Hindlimb muscle (tissue), 1 donor: ENCODE data around the gene CHD9. TPM values are rescaled to one million over a fixed set of nuclear protein-coding genes. Genes with fewer than 3 reads are reported as not detected.
"Not testable (repeated sequence)": the region's sequence is repeated elsewhere in the genome, so short reads cannot be mapped to it uniquely, and the experiment has no call there.

ENCODE experiments used
- DNase-seq: peaks from one replicate; pipeline ENCODE4 v3.0.0-alpha.2; 2013
- polyA plus RNA-seq: library from polyadenylated mRNA; unstranded; fragments of 120-200 nt; gene quantifications from one replicate; pipeline ENCODE4 v1.2.1, GENCODE V29; 2013; ENCODE audit not compliant: insufficient read length

The CHD9 gene
- polyA plus RNA-seq, 1 donor: 45.7 TPM

- no peak for DNase-seq
Observed at GRCh38 chr16:53285236-53285635, 230.4 kb downstream of the CHD9 start.

DNA sequence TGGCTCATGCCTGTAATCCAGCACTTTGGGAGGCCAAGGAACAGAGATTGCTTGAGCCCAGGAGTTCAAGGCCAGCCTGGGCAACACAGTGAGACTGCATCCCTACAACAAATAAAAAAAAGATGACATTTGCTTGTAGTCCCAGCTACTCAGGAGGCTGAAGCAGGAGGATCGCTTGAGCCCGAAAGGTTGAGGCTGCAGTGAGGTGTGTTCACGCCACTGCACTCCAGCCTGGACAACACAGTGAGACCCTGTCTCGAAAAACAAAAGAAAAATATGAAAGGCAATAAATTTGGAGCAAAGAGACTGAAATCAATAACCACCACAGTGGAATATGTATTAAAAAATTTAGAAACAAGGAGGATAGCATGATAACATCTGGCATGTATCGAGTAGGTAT lies 235.7 kb downstream of the CHD9 start:
- DNase-seq: no peak

DNA sequence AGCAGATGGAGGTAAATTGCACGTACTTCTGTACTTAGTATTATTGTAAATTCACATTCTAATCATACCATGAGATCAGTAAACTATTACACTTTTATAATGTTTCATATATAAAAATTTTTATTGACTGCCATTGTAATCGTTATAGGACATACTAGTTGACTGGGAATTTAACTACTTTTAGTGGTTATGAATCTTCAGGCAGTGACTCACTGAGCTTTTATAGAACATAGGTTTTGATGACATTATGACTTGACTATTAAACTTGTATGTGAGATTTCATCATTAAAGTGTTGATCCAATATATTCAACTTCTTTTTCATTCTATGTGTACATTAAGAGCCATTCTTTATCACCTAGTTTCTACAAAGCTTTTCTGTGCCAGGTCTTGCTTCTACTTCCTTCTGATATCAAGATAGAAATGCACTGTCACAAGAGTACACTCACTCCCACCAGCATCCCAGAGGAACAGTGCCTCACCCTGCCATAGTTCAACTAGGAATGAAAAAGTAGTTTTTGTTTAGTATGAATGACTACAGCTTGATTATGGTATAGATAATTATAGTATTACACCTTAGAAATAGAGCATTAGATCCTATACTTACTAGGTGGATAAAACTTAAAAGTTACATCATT lies 237.1 kb downstream of the CHD9 start:
- DNase-seq: no peak

DNA sequence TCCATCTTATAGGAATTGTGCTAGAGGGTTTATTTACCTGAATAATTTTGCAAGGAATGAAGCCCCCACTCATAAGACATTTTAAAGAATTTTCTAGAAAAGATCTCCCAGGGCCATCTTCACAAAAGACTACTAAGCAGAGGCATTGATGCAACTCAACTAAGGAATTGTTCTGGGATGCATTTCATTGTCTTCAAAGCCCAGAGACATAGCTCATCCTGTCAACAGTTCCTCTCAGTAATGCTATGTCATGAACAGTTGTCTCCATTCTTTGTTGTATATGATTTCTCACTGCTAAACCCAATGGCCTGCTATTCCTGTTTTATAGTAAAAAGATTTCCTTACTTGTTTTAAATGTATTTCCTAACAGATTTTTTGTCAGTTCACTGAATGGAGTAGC lies 242.7 kb downstream of the CHD9 start:
- no peak for DNase-seq

DNA sequence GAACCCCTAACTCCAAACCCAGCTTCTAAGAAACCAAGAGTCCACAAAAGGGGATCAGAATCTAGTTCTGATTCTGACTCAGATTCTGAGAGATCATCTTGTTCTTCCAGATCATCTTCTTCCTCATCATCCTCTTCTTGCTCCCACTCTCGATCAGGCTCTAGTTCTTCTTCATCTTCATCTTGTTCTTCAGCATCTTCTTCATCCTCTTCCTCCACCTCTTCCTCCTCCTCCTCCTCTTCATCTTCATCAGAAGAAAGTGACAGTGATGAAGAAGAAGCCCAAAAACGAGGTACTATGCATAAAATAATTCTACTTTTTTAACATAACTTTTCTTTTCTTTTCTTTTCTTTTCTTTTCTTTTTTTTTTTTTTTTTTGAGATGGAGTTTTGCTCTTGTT lies 249.5 kb downstream of the CHD9 start:
- DNase-seq: no peak

DNA sequence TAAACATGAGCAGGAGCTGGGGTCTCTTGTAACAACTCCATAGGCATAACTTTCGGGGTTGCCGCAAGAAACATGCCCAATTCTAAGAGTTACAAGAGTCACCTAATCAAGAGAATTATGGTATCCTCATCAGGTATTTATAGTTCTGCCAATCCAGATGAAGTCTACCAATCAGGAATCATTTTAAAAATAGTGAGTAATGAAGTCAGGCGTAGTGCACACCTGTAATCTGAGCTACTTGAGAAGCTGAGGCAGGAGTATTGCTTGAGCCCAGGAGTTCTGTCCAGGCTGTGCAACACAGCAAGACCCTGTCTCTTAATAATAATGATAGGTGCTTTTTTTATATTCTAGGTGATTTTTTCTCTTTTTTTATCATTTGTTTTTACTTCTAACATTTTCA lies 251.0 kb downstream of the CHD9 start:
- DNase-seq: no peak

DNA sequence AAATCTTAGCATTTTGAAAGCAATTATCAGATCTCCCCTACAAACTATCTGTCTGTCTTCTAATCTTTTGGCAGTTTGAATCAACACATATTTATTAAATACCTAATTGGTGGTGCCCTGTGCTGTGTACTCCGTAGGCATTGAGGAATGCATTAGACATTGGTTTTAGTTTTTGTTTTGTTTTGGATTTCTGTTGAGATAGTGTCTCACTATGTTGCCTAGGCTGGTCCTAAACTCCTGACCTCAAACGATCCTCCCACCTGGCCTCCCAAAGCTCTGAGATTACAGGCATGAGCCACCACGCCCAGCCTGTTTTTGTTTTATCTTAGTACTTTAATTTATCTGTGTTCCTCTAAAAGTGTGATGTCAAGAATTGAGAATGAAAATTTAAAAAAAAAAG lies 254.7 kb downstream of the CHD9 start:
- DNase-seq: no peak

DNA sequence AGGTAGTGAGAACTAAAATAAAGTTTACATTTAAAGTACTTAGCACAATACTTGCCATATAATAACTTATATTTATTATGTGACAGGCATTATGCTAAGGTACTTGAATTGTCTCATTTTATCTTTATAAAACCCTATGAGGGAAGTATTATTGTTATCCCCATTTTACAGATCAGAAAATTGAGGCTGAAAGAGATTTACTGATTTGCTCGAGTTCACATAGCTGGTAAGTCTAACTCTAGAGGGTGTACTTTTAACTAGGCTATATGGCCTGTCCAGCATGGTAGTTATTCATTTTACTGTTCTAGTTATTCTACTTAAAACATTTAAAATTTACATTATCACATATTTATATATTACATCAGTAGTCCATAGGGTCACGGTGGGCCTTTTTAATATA lies 266.2 kb downstream of the CHD9 start:
- DNase-seq: no peak

GRCh38 chr16:53323924-53324323 lies 269.1 kb downstream of the CHD9 start:
- DNase-seq: no peak

- not testable (repeated sequence) for DNase-seq
Observed at GRCh38 chr16:53330991-53331390, 276.2 kb downstream of the CHD9 start.

DNA sequence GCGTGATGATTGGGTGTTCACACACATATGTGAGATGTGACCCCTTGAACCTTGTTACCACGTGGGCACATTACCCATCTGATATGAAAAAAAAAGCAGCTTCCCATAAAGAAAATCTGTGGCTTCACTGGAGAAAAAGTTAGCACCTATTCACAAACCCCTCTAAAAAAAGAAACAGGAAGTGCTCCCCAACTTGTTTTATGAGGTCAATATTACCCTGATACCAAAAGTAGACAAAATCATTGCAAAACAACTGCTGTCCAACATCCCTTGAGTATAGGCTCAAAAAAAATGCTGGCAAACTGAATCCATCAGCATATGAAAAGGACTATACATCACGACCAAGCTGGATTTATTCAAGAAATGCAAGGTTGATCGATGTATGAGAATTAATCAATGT lies 279.8 kb downstream of the CHD9 start:
- no peak for DNase-seq

- no peak for DNase-seq
Observed at GRCh38 chr16:53337294-53337693, 282.5 kb downstream of the CHD9 start.

DNA sequence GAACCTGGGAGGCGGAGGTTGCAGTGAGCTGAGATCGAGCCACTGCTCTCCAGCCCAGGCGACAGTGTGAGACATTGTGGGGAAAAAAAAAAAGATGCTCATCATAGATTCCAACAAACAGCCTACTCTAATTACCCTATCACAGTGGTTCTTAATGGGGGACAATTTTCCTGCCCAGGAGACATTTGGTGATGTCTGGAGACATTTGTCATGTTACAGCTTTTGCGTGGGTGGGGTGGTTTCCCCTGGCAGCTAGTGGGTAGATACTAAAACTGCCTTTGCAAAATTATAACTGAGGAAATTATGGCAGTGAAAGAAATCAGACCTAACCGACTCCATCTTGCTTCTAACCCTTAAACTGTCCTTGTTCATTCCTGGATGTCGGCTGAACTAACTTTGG lies 287.0 kb downstream of the CHD9 start:
- DNase-seq: no peak

- no peak for DNase-seq
Observed at GRCh38 chr16:53355064-53355463, 300.3 kb downstream of the CHD9 start.

DNA sequence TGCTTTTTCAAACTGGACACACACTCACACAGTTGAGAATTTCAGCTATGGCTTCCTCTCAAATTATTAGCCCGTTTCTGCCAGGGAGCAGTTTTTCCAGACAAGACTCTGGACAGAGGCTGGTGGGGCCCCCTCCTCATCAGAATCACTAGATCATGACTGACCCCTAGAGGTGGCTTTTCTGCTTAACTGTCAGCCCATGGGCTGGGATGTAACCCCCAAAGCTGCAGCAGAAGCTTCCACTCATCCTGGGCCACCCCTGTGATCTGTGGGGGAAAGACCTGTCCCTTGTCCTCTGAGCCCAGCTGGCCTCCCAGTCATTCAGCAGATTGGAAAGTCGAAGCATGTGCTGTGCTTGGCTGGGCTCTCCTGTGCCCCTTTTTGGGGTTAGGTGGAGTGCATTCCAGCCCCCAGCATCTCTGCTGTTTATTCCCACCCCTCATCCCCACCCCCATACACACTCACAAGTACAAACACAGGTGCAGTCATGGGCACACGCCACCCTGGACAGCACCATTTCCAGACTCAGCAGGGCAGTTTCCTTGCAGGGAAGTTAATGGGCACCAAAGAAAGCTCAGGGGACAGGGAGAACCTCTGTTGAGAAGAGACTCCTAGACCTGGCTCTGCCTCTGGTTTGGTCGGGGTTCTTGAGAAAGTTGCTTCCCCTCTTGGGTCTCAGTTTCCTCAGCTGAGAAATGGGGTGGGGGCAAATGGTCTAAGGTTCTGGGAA lies 301.9 kb downstream of the CHD9 start:
- peak; percentile 16 for DNase-seq

DNA sequence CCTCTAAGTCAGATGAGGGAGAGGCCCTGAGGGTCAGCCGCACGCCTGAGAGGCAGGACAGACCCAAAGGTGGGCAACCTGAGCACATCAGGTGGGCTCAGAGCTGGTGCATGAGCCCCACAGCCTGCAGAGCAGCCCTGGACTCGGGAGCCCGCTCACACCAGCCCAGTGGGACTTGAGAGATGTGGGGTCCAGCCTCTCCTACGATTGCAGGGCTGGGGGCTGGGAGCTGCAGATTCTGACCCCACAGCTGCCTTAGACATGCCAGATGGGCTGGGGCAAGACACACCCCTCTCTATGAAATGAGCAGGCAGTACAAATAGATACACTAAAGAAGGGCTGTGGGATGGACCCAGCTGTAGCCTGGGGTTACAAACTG lies 302.4 kb downstream of the CHD9 start:
- no peak for DNase-seq

- no peak for DNase-seq
Observed at GRCh38 chr16:53357955-53358354, 303.2 kb downstream of the CHD9 start.

DNA sequence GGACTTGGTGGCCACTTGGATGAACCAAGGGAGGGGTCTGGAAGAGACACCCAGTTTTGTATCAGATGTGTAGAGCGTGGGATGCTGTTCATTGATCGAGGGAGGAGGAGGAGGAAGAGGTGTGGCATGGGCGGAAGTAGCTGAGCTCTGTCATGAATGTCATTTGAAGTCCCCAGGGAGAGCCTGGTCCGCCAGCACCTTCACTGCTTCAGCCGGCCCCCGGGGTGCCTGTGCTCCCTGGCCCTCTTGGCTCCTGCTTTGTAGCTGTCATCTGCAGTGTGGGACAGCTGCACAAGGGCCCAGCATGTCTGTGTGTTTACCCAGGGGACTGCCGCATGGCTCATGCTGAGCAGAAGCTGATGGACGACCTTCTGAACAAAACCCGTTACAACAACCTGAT lies 304.1 kb downstream of the CHD9 start:
- DNase-seq: no peak

GRCh38 chr16:53369921-53370320 lies 315.1 kb downstream of the CHD9 start:
- no peak for DNase-seq

- DNase-seq: no peak
Observed at GRCh38 chr16:53370827-53371226, 316.0 kb downstream of the CHD9 start.

GRCh38 chr16:53372992-53373871 lies 318.4 kb downstream of the CHD9 start:
- DNase-seq: no peak

GRCh38 chr16:53374800-53375199 lies 320.0 kb downstream of the CHD9 start:
- DNase-seq: no peak

DNA sequence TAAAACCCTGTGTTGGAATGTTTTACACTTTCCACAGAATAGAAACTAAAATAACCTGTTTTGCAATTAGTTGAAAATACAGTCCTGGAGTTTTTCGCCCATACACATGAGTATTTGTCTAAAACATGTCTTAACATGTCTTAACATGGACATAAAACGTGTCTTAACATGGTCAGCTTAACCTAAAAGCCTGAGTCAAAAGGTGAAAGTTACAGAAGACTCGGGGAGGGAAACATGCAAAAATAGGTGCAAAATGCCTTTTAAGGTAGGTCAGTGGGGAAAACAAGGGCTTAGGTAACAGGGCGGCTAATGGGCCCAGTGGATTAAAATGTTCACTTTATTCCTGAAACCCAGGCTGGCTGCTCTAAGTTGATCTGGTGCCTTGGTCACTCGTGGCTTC lies 323.3 kb downstream of the CHD9 start:
- DNase-seq: no peak
